HepG2 (cell line): ENCODE measurements around the gene NDUFB3. TPM values are rescaled to one million over a fixed set of nuclear protein-coding genes. Genes with fewer than 3 reads are reported as not detected.

Experiments used
- ARID5B ChIP-seq: IDR thresholded peaks from 2 replicates; pipeline ENCODE4 v1.4.0; 2020; ENCODE audit warnings: mild to moderate bottlenecking, missing genetic modification reagents
- ERF ChIP-seq: IDR thresholded peaks from 2 replicates; pipeline ENCODE4 v1.6.1; 2018; ENCODE audit warnings: missing biosample characterization, missing genetic modification reagents
- KDM5B ChIP-seq: sonication (generic); formaldehyde crosslinking; IDR thresholded peaks from 2 replicates; pipeline ENCODE4 v1.4.0; 2020; ENCODE audit warnings: missing genetic modification reagents, mild to moderate bottlenecking, borderline replicate concordance
- KDM6A ChIP-seq: IDR thresholded peaks from 2 replicates; pipeline ENCODE4 v1.6.1; 2016; ENCODE audit warnings: low read depth
- KMT2B ChIP-seq: IDR thresholded peaks from 2 replicates; pipeline ENCODE4 v1.6.1; 2016; ENCODE audit warnings: missing genetic modification reagents, missing compliant biosample characterization
- NBN ChIP-seq: fragments of 450-650 bp; conservative IDR thresholded peaks from 2 replicates; pipeline ENCODE4 v1.6.1; 2017
- PAXIP1 ChIP-seq: sonication (generic); formaldehyde crosslinking; conservative IDR thresholded peaks from 2 replicates; pipeline ENCODE4 v1.4.0; 2020; ENCODE audit warnings: mild to moderate bottlenecking, missing genetic modification reagents, moderate library complexity
- POLR2AphosphoS5 ChIP-seq: IDR thresholded peaks from 2 replicates; pipeline ENCODE4 v1.6.1; 2012; ENCODE audit warnings: low read depth, low read length
- RFXAP ChIP-seq: sonication (generic); formaldehyde crosslinking; IDR thresholded peaks from 2 replicates; pipeline ENCODE4 v1.4.0; 2020; ENCODE audit warnings: missing genetic modification reagents, borderline replicate concordance
- RNF2 ChIP-seq: fragments of 450-650 bp; conservative IDR thresholded peaks from 2 replicates; pipeline ENCODE4 v1.6.1; 2016; ENCODE audit warnings: low read depth
- SMAD9 ChIP-seq: sonication (generic); formaldehyde crosslinking; IDR thresholded peaks from 2 replicates; pipeline ENCODE4 v1.5.1; 2020; ENCODE audit warnings: mild to moderate bottlenecking, missing genetic modification reagents
- SNAPC2 ChIP-seq: sonication (generic); formaldehyde crosslinking; IDR thresholded peaks from 2 replicates; pipeline ENCODE4 v1.8.1; 2022; ENCODE audit warnings: mild to moderate bottlenecking, missing genetic modification reagents
- SRSF1 ChIP-seq: fragments of 200-400 bp; formaldehyde crosslinking; optimal IDR thresholded peaks from 2 replicates; pipeline ENCODE3; 2017; ENCODE audit warnings: mild to moderate bottlenecking, low read depth, low read length, moderate library complexity
- SRSF9 ChIP-seq: fragments of 200-400 bp; formaldehyde crosslinking; IDR thresholded peaks from 2 replicates; pipeline ENCODE4 v1.6.1; 2018; ENCODE audit warnings: borderline replicate concordance, mild to moderate bottlenecking, low read depth, low read length; ENCODE audit not compliant: insufficient read depth, poor library complexity, severe bottlenecking
- ZNF414 ChIP-seq: sonication (generic); formaldehyde crosslinking; IDR thresholded peaks from 2 replicates; pipeline ENCODE4 v1.5.0; 2020; ENCODE audit warnings: missing genetic modification reagents
- ZNF589 ChIP-seq: sonication (generic); formaldehyde crosslinking; conservative IDR thresholded peaks from 2 replicates; pipeline ENCODE4 v1.8.0; 2022; ENCODE audit warnings: mild to moderate bottlenecking, moderate library complexity, missing genetic modification reagents
- ZSCAN5A ChIP-seq: sonication (generic); formaldehyde crosslinking; IDR thresholded peaks from 2 replicates; pipeline ENCODE4 v1.8.0; 2022; ENCODE audit warnings: mild to moderate bottlenecking, missing genetic modification reagents, borderline replicate concordance
- polyA plus RNA-seq, 8 experiments: library from polyadenylated mRNA; depleted of rRNA in 3 of 8; stranded (reverse) in 7 of 8; unstranded in 1 of 8; fragments of >200 nt; fragmentation: Illumina TruSeq in 4 of 8; extraction: Trizol in 4 of 8; gene quantifications; 2 replicates each; pipeline versions ENCODE4 v1.2.1 to v1.2.3, GENCODE V29; 2011 to 2016; ENCODE audit warnings: low read depth in 4 of 8, missing spikeins in 1 of 8, mixed read lengths in 1 of 8; ENCODE audit not compliant: insufficient read depth in 1 of 8
- total RNA-seq, 5 experiments: library from RNA; depleted of rRNA; stranded (reverse); fragments of >200 nt; fragmentation: Illumina TruSeq; extraction: Trizol; gene quantifications; 2 replicates each; pipeline ENCODE4 v1.2.3, GENCODE V29; 2016; ENCODE audit warnings: low read depth in 1 of 5

NDUFB3 gene
- total and polyA plus RNA-seq, 2 of the 13 experiments (the other 11 are each of a cell fraction or from before 2014, with no cell fraction given) = 50.7 to 159 TPM

- TF ChIP-seq ZNF414 (CRISPR knock-in tag) = no peak
- TF ChIP-seq SRSF9 = no peak
- TF ChIP-seq RNF2 = no peak
- TF ChIP-seq POLR2AphosphoS5 = peak; percentile 53
- peak; percentile 73 for TF ChIP-seq PAXIP1 (CRISPR knock-in tag)
- TF ChIP-seq ARID5B (CRISPR knock-in tag) = peak; percentile 63
- TF ChIP-seq ERF (CRISPR knock-in tag) = peak; percentile 29; the same call in 1 of the 2 replicates
- no peak for TF ChIP-seq SNAPC2 (CRISPR knock-in tag)
- TF ChIP-seq ZNF589 = no peak
- peak; percentile 63; the same call in 1 of the 2 replicates for TF ChIP-seq RFXAP
- TF ChIP-seq KMT2B = peak; percentile 73
- TF ChIP-seq SMAD9 (CRISPR knock-in tag) = 0 out of 2 replicates have a peak, but pooled peaks have one; percentile 14
- TF ChIP-seq KDM6A (CRISPR knock-in tag) = no peak
- TF ChIP-seq KDM5B (CRISPR knock-in tag) = peak; percentile 66
- peak; percentile 93 for TF ChIP-seq SRSF1
- peak; percentile 31; the same call in 1 of the 2 replicates for TF ChIP-seq ZSCAN5A (CRISPR knock-in tag)
- TF ChIP-seq NBN = no peak
These were observed 46.5 kb downstream of the NDUFB3 start (continued) for GRCh38 chr2:201118121-201118960.
